Peyer's patch (tissue), 4 donors: ENCODE measurements around the gene AZGP1.

Experiments used
- POLR2A ChIP-seq, 2 donors: fragments of 450-650 bp; IDR thresholded peaks; one replicate each; pipeline ENCODE4 v1.5.1; 2017; ENCODE audit warnings: antibody characterized with exemption in 2 of 2, mild to moderate bottlenecking in 2 of 2, moderate library complexity in 2 of 2
- TF ChIP-seq, protein P1 (sequence below), 6 experiments: fragments of 450-650 bp in 4 of 6; fragments of 200-600 bp in 2 of 6; sonication (generic) in 1 of 6; IDR thresholded peaks; one replicate each; pipeline ENCODE4 v1.5.1; 2017 to 2019; ENCODE audit warnings: antibody characterized with exemption in 6 of 6, mild to moderate bottlenecking in 3 of 6, moderate library complexity in 1 of 6

DNA sequence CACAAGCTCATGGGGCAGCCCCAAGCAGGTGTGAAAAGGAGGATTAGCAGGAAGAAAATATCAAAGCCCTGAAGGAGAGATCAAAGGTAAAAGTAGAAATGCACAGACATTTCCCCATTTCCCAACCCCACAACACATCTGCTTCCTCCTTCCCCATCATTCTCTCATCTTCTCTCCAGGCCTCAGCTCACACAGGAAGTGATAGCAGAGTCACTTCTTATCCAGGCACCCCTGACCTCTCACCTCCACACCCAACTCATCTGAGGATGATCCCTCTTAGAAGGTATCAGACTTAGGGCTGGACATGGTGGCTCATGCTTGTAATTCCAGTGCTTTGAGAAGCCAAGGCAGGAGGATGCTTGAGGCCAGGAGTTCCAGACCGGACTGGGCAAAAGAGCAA lies 28.2 kb downstream of the AZGP1 start:
- TF ChIP-seq, protein P1, sequence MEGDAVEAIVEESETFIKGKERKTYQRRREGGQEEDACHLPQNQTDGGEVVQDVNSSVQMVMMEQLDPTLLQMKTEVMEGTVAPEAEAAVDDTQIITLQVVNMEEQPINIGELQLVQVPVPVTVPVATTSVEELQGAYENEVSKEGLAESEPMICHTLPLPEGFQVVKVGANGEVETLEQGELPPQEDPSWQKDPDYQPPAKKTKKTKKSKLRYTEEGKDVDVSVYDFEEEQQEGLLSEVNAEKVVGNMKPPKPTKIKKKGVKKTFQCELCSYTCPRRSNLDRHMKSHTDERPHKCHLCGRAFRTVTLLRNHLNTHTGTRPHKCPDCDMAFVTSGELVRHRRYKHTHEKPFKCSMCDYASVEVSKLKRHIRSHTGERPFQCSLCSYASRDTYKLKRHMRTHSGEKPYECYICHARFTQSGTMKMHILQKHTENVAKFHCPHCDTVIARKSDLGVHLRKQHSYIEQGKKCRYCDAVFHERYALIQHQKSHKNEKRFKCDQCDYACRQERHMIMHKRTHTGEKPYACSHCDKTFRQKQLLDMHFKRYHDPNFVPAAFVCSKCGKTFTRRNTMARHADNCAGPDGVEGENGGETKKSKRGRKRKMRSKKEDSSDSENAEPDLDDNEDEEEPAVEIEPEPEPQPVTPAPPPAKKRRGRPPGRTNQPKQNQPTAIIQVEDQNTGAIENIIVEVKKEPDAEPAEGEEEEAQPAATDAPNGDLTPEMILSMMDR (IDR thresholded peaks at IDR 0.05), result no peak
- TF ChIP-seq POLR2A (IDR thresholded peaks at IDR 0.05), result no peak
